HG03175 (cell line): ENCODE data around the gene TRAPPC5.
A peak's percentile ranks its signal among the peaks of the same experiment; 100 is the strongest.
"Not testable (repeated sequence)": the region's sequence is repeated elsewhere in the genome, so short reads cannot be mapped to it uniquely, and the experiment has no call there.

Experiments
- ATAC-seq: cut with Tn5 transposase; IDR thresholded peaks from one replicate; pipeline ENCODE4 v1.9.1; 2021; ENCODE audit warnings: mild to moderate bottlenecking, moderate library complexity; ENCODE audit not compliant: unreplicated experiment

The TRAPPC5 gene

GRCh38 chr19:7680606-7681339 is at the start of gene TRAPPC5:
TRAPPC5 (plus strand) TSS chr19:7680833; CDS start chr19:7682254, 1,421 bp downstream.
- ATAC-seq, result peak; percentile 62

GRCh38 chr19:7631577-7631976 is 49.1 kb upstream of the TRAPPC5 start:
- ATAC-seq, result no peak

- ATAC-seq, result no peak
Observed at GRCh38 chr19:7632340-7633203, 48.1 kb upstream of the TRAPPC5 start.

- ATAC-seq, result no peak
Observed at GRCh38 chr19:7633698-7634097, 46.9 kb upstream of the TRAPPC5 start, which contains the start of gene PCP2. PCP2 (minus strand) TSS chr19:7633719; CDS start chr19:7633457, 262 bp downstream.

GRCh38 chr19:7635670-7636069 is 45.0 kb upstream of the TRAPPC5 start:
- no peak for ATAC-seq

- ATAC-seq, result no peak
Observed at GRCh38 chr19:7636317-7636690, 44.3 kb upstream of the TRAPPC5 start.

- ATAC-seq, result peak; percentile 82
Observed at GRCh38 chr19:7636691-7637373, 43.8 kb upstream of the TRAPPC5 start, which contains the start of gene STXBP2. STXBP2 (plus strand) TSS chr19:7637110; CDS start chr19:7637150, 40 bp downstream.

GRCh38 chr19:7637374-7638256 is 43.0 kb upstream of the TRAPPC5 start:
- ATAC-seq, result peak; percentile 16

- ATAC-seq, result no peak
Observed at GRCh38 chr19:7638802-7639465, 41.7 kb upstream of the TRAPPC5 start.

GRCh38 chr19:7639863-7640348 is 40.7 kb upstream of the TRAPPC5 start:
- ATAC-seq, result no peak

GRCh38 chr19:7640803-7641202 is 39.8 kb upstream of the TRAPPC5 start:
- ATAC-seq, result no peak

- ATAC-seq, result no peak
Observed at GRCh38 chr19:7641290-7642276, 39.0 kb upstream of the TRAPPC5 start.

GRCh38 chr19:7642295-7643030 is 38.2 kb upstream of the TRAPPC5 start:
- no peak for ATAC-seq

- no peak for ATAC-seq
Observed at GRCh38 chr19:7643031-7643415, 37.6 kb upstream of the TRAPPC5 start.

- not testable (repeated sequence) for ATAC-seq
Observed at GRCh38 chr19:7643629-7644549, 36.7 kb upstream of the TRAPPC5 start.

- no peak for ATAC-seq
Observed at GRCh38 chr19:7644550-7644877, 36.1 kb upstream of the TRAPPC5 start.

- no peak for ATAC-seq
Observed at GRCh38 chr19:7645163-7645562, 35.5 kb upstream of the TRAPPC5 start.
